ENCODE data around the gene NT5DC3.

- TF ChIP-seq POLR2A (IDR thresholded peaks at IDR 0.05), result no peak
- no peak for TF ChIP-seq CTCF (IDR thresholded peaks at IDR 0.05)
Measured at GRCh38 chr12:103819312-103819711, 21.7 kb downstream of the NT5DC3 start.

Data from testis (tissue), 2 donors.